HepG2 (cell line): Measurements from ENCODE around the gene CHRNB1. TPM values are rescaled to one million over a fixed set of nuclear protein-coding genes. Genes with fewer than 3 reads are reported as not detected.

Experiments used
- ATAC-seq: fragments of 200-7000 bp; cut with Tn5 transposase; 3 replicates; pipeline ENCODE4 v1.9.1; 2020; ENCODE audit warnings: mild to moderate bottlenecking, moderate library complexity
- BruUV-seq: library from RNA; stranded (reverse); fragments of 400-500 nt; replicated peaks from 2 replicates; lab custom pipeline; 2021; lab: Mats Ljungman, UMichigan
- CTCF ChIA-PET: fragments of 300-600 bp; formaldehyde crosslinking; extraction: SDS; loops from one replicate; lab custom pipeline; 2021; ENCODE audit warnings: low total read pairs, inconsistent platforms, low intra/inter-chr PET ratio; lab: Yijun Ruan, JAX
- POLR2A ChIA-PET: fragments of 350-600 bp; sonication (Branson Sonifier 250); formaldehyde crosslinking; loops from one replicate; lab custom pipeline; 2020; ENCODE audit warnings: antibody characterized with exemption, inconsistent platforms; lab: Yijun Ruan, JAX
- DNase-seq: peaks from one replicate; pipeline ENCODE4 v3.0.0-alpha.2; 2015; ENCODE audit warnings: low spot score
- FAIRE-seq: peaks from 3 replicates; lab custom pipeline; 2011; peaks lifted over from hg19 to GRCh38; lab: Jason Lieb, UNC
- H2AFZ ChIP-seq: one replicate; pipeline ENCODE4 v1.6.1; 2011; ENCODE audit warnings: low read length, inconsistent platforms
- H3K27ac ChIP-seq: fragments of 300-600 bp; 3 replicates; pipeline ENCODE4 v1.8.0; 2011; ENCODE audit warnings: mixed run types, mild to moderate bottlenecking, mixed read lengths, low read length, inconsistent platforms; ENCODE audit not compliant: insufficient read depth; ENCODE audit errors: extremely low read length
- H3K27me3 ChIP-seq, 2 experiments: fragments of 200-600 bp in 1 of 2; 2 replicates in 1 of 2; 3 replicates in 1 of 2; pipeline versions ENCODE4 v1.6.0 to v1.8.0; 2011; ENCODE audit warnings: low read length in 2 of 2, mild to moderate bottlenecking in 2 of 2, moderate library complexity in 2 of 2, inconsistent platforms in 1 of 2; ENCODE audit not compliant: insufficient read depth in 2 of 2, control insufficient read depth in 1 of 2
- H3K36me3 ChIP-seq, 2 experiments: fragments of 200-600 bp in 1 of 2; replicated peaks in 1 of 2; 2 replicates in 1 of 2; 3 replicates in 1 of 2; pipeline versions ENCODE4 v1.5.1 to v1.8.0; 2011; ENCODE audit warnings: low read length in 2 of 2, inconsistent platforms in 1 of 2; ENCODE audit not compliant: insufficient read depth in 2 of 2, control insufficient read depth in 1 of 2
- H3K4me1 ChIP-seq: 2 replicates; pipeline ENCODE4 v1.5.1; 2012; ENCODE audit warnings: low read length, inconsistent platforms; ENCODE audit not compliant: insufficient read depth
- H3K4me2 ChIP-seq: 2 replicates; pipeline ENCODE4 v1.6.0; 2011; ENCODE audit warnings: low read depth, low read length, inconsistent platforms
- H3K4me3 ChIP-seq, 3 experiments: fragments of 200-600 bp in 1 of 3; sonication (generic), shearing (Covaris generic) in 1 of 3; replicated peaks in 1 of 3; 2 replicates each; pipeline ENCODE4 v1.5.1; 2011 to 2016; ENCODE audit warnings: low read length in 3 of 3, inconsistent platforms in 2 of 3, low read depth in 2 of 3, mild to moderate bottlenecking in 2 of 3, control low read depth in 1 of 3, mixed read lengths in 1 of 3; ENCODE audit not compliant: insufficient read depth in 1 of 3
- H3K79me2 ChIP-seq: one replicate; pipeline ENCODE4 v1.6.1; 2011; ENCODE audit warnings: low read length, inconsistent platforms; ENCODE audit not compliant: insufficient read depth
- H3K9ac ChIP-seq: 2 replicates; pipeline ENCODE4 v1.6.0; 2011; ENCODE audit warnings: mild to moderate bottlenecking, low read depth, low read length, inconsistent platforms; ENCODE audit not compliant: insufficient read depth
- H3K9me3 ChIP-seq: 2 replicates; pipeline ENCODE4 v1.5.1; 2012; ENCODE audit warnings: mild to moderate bottlenecking, low read length
- H4K20me1 ChIP-seq: 2 replicates; pipeline ENCODE4 v1.6.0; 2011; ENCODE audit warnings: inconsistent platforms, mild to moderate bottlenecking, low read length, moderate library complexity; ENCODE audit not compliant: insufficient read depth
- AGO2 ChIP-seq: fragments of 200-400 bp; formaldehyde crosslinking; optimal IDR thresholded peaks from 2 replicates; pipeline ENCODE3; 2017; ENCODE audit warnings: mild to moderate bottlenecking, low read depth, low read length, moderate library complexity
- HNRNPK ChIP-seq: fragments of 200-400 bp; formaldehyde crosslinking; IDR thresholded peaks from 2 replicates; pipeline ENCODE4 v1.6.1; 2018; ENCODE audit warnings: low read length, low read depth, moderate library complexity, mild to moderate bottlenecking; ENCODE audit not compliant: poor library complexity, severe bottlenecking
- POGZ ChIP-seq: sonication (generic); formaldehyde crosslinking; IDR thresholded peaks from 2 replicates; pipeline ENCODE4 v1.4.0; 2020; ENCODE audit warnings: mild to moderate bottlenecking, missing genetic modification reagents
- RBM22 ChIP-seq: fragments of 200-400 bp; formaldehyde crosslinking; optimal IDR thresholded peaks from 2 replicates; pipeline ENCODE3; 2017; ENCODE audit warnings: mild to moderate bottlenecking, low read length, moderate library complexity
- SP1 ChIP-seq, 2 experiments: fragments of 450-650 bp in 1 of 2; sonication (generic) in 1 of 2; formaldehyde crosslinking in 1 of 2; IDR thresholded peaks; 2 replicates each; pipeline versions ENCODE4 v1.4.0 to v1.6.1; 2016 to 2020; ENCODE audit warnings: missing genetic modification reagents in 1 of 2
- ZNF512B ChIP-seq: sonication (generic); formaldehyde crosslinking; IDR thresholded peaks from 2 replicates; pipeline ENCODE4 v1.5.1; 2020; ENCODE audit warnings: missing genetic modification reagents, mild to moderate bottlenecking, borderline replicate concordance
- ZNF607 ChIP-seq: sonication (generic); formaldehyde crosslinking; IDR thresholded peaks from 2 replicates; pipeline ENCODE4 v1.5.1; 2020; ENCODE audit warnings: missing genetic modification reagents, mild to moderate bottlenecking, borderline replicate concordance
- WGBS: methylation state at CpG from one replicate; pipeline ENCODE4 v1.1.6; 2017; ENCODE audit warnings: low lambda C conversion rate; 5-methylcytosine and 5-hydroxymethylcytosine counted together
- in situ Hi-C: cut with HindIII; loops from 2 replicates; pipeline ENCODE4 v1.10.0; 2017; ENCODE audit warnings: low pct_unique_long_range_greater_than_20kb; ENCODE audit not compliant: extremely low pct_ligation_motif_present
- intact Hi-C: fragments of 100-400 bp; cut with micrococcal nuclease; formaldehyde crosslinking; loops from one replicate; pipeline ENCODE4 v1.10.0; 2022; ENCODE audit not compliant: unreplicated experiment
- polyA plus RNA-seq, 8 experiments: library from polyadenylated mRNA; depleted of rRNA in 3 of 8; stranded (reverse) in 7 of 8; unstranded in 1 of 8; fragments of >200 nt; fragmentation: Illumina TruSeq in 4 of 8; extraction: Trizol in 4 of 8; gene quantifications; 2 replicates each; pipeline versions ENCODE4 v1.2.1 to v1.2.3, GENCODE V29; 2011 to 2016; ENCODE audit warnings: low read depth in 4 of 8, missing spikeins in 1 of 8, mixed read lengths in 1 of 8; ENCODE audit not compliant: insufficient read depth in 1 of 8
- total RNA-seq, 5 experiments: library from RNA; depleted of rRNA; stranded (reverse); fragments of >200 nt; fragmentation: Illumina TruSeq; extraction: Trizol; gene quantifications; 2 replicates each; pipeline ENCODE4 v1.2.3, GENCODE V29; 2016; ENCODE audit warnings: low read depth in 1 of 5

The CHRNB1 gene
- total and polyA plus RNA-seq, 2 of the 13 experiments (the other 11 are each of a cell fraction or from before 2014, with no cell fraction given) = 5.4 to 33.7 TPM

GRCh38 chr17:7497636-7498035 lies 52.8 kb downstream of the CHRNB1 start:
- Histone ChIP-seq H3K79me2 (peaks cover 32% of the 10 kb centered on the region), H3K4me2 (no peak overlapping the region), H3K4me3 (no peak overlapping the region), H3K27ac (no peak overlapping the region), H3K9me3 (no peaks in the 10 kb centered on the region), H3K4me1 (peaks cover 6% of the 10 kb centered on the region; the same call in 1 of the 2 replicates), H2AFZ (no peak overlapping the region), H4K20me1 (peaks cover 24% of the 10 kb centered on the region; the same call in 1 of the 2 replicates), H3K27me3 (no peaks in the 10 kb centered on the region), H3K9ac (no peak overlapping the region), H3K36me3 (peaks cover 58 to 75% of the 10 kb centered on the region in 2 experiments)
- no TSS peak for BruUV-seq
- TF ChIP-seq POGZ (CRISPR knock-in tag) (no peak), AGO2 (peak; percentile 16)
- DNase-seq = no peak
- POLR2A ChIA-PET = no interaction called here
- no peak for ATAC-seq
- 97% methylated on average over 4 of the region's 14 CpGs for WGBS
- in situ Hi-C loops (no loop called here), intact Hi-C loops (no loop called here)
- no peak for FAIRE-seq
- CTCF ChIA-PET = no interaction called here

- no peak overlapping the region for H2AFZ ChIP-seq
- H3K36me3 ChIP-seq = peaks cover 67 to 85% of the 10 kb centered on the region in 2 experiments
- peaks cover 16% of the 10 kb centered on the region for H3K79me2 ChIP-seq
- H3K27ac ChIP-seq = no peak overlapping the region
- H3K9me3 ChIP-seq = no peaks in the 10 kb centered on the region
- TF ChIP-seq RBM22 (peak; percentile 64), SP1 (IDR thresholded peaks at IDR 0.05) (no peak), SP1 (CRISPR knock-in tag; IDR thresholded peaks at IDR 0.05) (no peak), ZNF607 (no peak), HNRNPK (no peak), ZNF512B (CRISPR knock-in tag) (no peak)
- no peaks in the 10 kb centered on the region for H3K27me3 ChIP-seq
- no peak for FAIRE-seq
- DNase-seq = no peak
- ChIA-PET POLR2A (interaction anchor here (0.7 kb wide), 1 partner anchor 107 kb away, joined by 3 read pairs; no protein-coding TSS in a partner anchor), CTCF (no interaction called here)
- H3K9ac ChIP-seq = no peak overlapping the region
- intact Hi-C loops (no loop called here), in situ Hi-C loops (no loop called here)
- H3K4me3 ChIP-seq = no peak overlapping the region
- 88% methylated on average over 10 of the region's 11 CpGs for WGBS
- ATAC-seq = no peak
- H3K4me1 ChIP-seq = no peaks in the 10 kb centered on the region
- no TSS peak for BruUV-seq
- no peak overlapping the region for H3K4me2 ChIP-seq
- peaks cover 14% of the 10 kb centered on the region; the same call in 1 of the 2 replicates for H4K20me1 ChIP-seq
These were observed 54.3 kb downstream of the CHRNB1 start for GRCh38 chr17:7499161-7499560.
